Measurements from ENCODE around the gene CPNE5. TPM values are rescaled to one million over a fixed set of nuclear protein-coding genes. Genes with fewer than 3 reads are reported as not detected.
A peak's percentile ranks its signal among the peaks of the same experiment; 100 is the strongest.

The CPNE5 gene
- total RNA-seq, 2 donors from 2014 or later = 3.9 to 64.5 TPM

DNA sequence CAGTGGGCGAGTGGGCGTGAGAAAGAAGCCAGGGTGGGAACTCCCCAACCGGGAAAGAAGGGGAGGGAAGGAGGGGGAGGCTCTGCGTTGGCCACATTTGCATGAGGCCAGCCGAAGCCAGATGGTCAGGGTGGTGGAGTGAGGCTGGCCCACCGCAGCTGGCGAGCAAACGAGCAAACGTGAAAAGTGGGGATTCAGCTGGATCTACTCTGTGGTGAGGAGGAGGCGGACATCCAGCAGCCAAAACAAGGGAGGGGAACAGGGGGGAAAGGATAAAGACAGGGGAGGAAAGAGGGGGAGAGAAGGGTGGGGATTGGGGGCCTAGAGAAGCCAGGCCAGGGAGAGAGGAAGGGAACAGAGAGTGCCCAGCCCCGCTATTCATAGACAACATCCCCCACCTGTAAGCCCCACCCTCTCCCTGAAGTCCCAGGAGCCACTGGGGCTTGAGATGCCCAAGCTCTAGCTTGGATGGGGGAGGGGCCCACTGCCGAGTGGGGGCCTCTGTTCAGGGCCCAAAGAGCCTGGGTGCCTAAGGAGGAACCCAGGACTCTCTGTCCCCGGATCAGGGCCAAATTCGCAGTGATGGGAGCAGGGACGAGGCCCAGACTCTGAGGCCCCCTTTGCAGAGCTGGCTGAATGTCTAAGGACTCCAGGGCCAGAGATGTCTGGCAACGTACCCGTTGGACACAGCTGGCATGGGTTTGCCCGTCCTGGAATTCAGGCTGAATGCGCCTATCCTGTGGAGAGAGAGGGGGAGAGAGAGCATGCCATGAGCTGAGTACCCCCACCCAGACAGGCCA, 45.1 kb downstream of the CPNE5 start:
- TF ChIP-seq, protein P1, sequence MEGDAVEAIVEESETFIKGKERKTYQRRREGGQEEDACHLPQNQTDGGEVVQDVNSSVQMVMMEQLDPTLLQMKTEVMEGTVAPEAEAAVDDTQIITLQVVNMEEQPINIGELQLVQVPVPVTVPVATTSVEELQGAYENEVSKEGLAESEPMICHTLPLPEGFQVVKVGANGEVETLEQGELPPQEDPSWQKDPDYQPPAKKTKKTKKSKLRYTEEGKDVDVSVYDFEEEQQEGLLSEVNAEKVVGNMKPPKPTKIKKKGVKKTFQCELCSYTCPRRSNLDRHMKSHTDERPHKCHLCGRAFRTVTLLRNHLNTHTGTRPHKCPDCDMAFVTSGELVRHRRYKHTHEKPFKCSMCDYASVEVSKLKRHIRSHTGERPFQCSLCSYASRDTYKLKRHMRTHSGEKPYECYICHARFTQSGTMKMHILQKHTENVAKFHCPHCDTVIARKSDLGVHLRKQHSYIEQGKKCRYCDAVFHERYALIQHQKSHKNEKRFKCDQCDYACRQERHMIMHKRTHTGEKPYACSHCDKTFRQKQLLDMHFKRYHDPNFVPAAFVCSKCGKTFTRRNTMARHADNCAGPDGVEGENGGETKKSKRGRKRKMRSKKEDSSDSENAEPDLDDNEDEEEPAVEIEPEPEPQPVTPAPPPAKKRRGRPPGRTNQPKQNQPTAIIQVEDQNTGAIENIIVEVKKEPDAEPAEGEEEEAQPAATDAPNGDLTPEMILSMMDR (IDR thresholded peaks at IDR 0.05) = no peak
- TF ChIP-seq POLR2A (IDR thresholded peaks at IDR 0.05) = no peak
- TF ChIP-seq POLR2AphosphoS5 (IDR thresholded peaks at IDR 0.05) = no peak
- no peak for DNase-seq (ENCODE audit: low spot score)
- H3K4me1 ChIP-seq (replicated peaks) = no peaks in the 10 kb centered on the region
- intact Hi-C loops (cut with DNase I) = no loop called here
- H3K27ac ChIP-seq = peak overlapping the region in 1 of 2 donors; percentile 7
- no peaks in the 10 kb centered on the region for H3K9me3 ChIP-seq
- H3K27me3 ChIP-seq (replicated peaks; ENCODE audit: insufficient read depth) = no peaks in the 10 kb centered on the region
- no peak overlapping the region for H3K4me3 ChIP-seq
- WGBS = 35% methylated on average over 19 of the region's 19 CpGs
- no peaks in the 10 kb centered on the region for H3K36me3 ChIP-seq

- no peaks in the 10 kb centered on the region for H3K9me3 ChIP-seq
- WGBS = 74% methylated on average over 9 of the region's 9 CpGs
- H3K36me3 ChIP-seq = no peaks in the 10 kb centered on the region
- TF ChIP-seq, protein P1 (IDR thresholded peaks at IDR 0.05) = no peak
- TF ChIP-seq POLR2AphosphoS5 (IDR thresholded peaks at IDR 0.05) (no peak), POLR2A (IDR thresholded peaks at IDR 0.05) (no peak)
- intact Hi-C loops (cut with DNase I) = no loop called here
- no peaks in the 10 kb centered on the region for H3K4me1 ChIP-seq (replicated peaks)
- DNase-seq (ENCODE audit: low spot score) = no peak
- H3K4me3 ChIP-seq = no peak overlapping the region
- peak overlapping the region in 1 of 2 donors; percentile 7 for H3K27ac ChIP-seq
- H3K27me3 ChIP-seq (replicated peaks; ENCODE audit: insufficient read depth) = no peaks in the 10 kb centered on the region
These were observed 45.8 kb downstream of the CPNE5 start for GRCh38 chr6:36793296-36793912.

GRCh38 chr6:36791521-36792135, 47.6 kb downstream of the CPNE5 start:
- Histone ChIP-seq H3K4me1 (replicated peaks) (no peaks in the 10 kb centered on the region), H3K27me3 (replicated peaks; ENCODE audit: insufficient read depth) (no peaks in the 10 kb centered on the region), H3K27ac (no peak overlapping the region), H3K9me3 (no peaks in the 10 kb centered on the region), H3K36me3 (no peaks in the 10 kb centered on the region), H3K4me3 (no peak overlapping the region)
- no peak for TF ChIP-seq POLR2AphosphoS5 (IDR thresholded peaks at IDR 0.05)
- TF ChIP-seq, protein P1 (IDR thresholded peaks at IDR 0.05) = no peak
- no peak for TF ChIP-seq POLR2A (IDR thresholded peaks at IDR 0.05)
- intact Hi-C loops (cut with DNase I) = no loop called here
- 85% methylated on average over 10 of the region's 10 CpGs for WGBS
- no peak for DNase-seq (ENCODE audit: low spot score)

DNA sequence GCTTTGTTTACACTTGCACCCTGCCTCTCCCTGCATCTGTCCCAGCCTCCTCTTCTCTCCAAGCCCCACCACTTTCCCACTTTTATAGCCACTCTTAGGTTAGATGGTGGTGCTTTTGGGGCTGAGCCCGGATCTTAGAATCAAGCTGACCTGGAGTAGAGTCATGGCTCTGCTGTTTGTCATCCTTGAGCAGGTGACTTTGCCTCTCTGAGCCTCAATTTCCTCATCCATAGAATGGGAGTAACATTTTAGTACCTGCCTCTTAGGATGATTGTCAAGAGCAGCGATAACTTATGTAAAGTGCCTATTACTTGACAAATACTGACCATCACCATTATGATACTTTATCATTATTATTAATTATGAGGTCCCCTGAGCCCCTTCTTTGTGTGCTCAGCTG, 48.2 kb downstream of the CPNE5 start:
- H3K4me1 ChIP-seq (replicated peaks) = no peaks in the 10 kb centered on the region
- no peaks in the 10 kb centered on the region for H3K9me3 ChIP-seq
- H3K36me3 ChIP-seq = no peaks in the 10 kb centered on the region
- no peak overlapping the region for H3K27ac ChIP-seq
- H3K27me3 ChIP-seq (replicated peaks; ENCODE audit: insufficient read depth) = no peaks in the 10 kb centered on the region
- TF ChIP-seq POLR2A (IDR thresholded peaks at IDR 0.05) = no peak
- no peak for TF ChIP-seq POLR2AphosphoS5 (IDR thresholded peaks at IDR 0.05)
- TF ChIP-seq, protein P1 (IDR thresholded peaks at IDR 0.05) = no peak
- intact Hi-C loops (cut with DNase I) = no loop called here
- WGBS = 83% methylated on average over 2 of the region's 2 CpGs
- no peak overlapping the region for H3K4me3 ChIP-seq
- no peak for DNase-seq (ENCODE audit: low spot score)

Measured in prostate gland (tissue), 2 donors.